Smooth muscle cell (in vitro differentiated cells): ENCODE results near the gene CNTROB. TPM values are rescaled to one million over a fixed set of nuclear protein-coding genes. Genes with fewer than 3 reads are reported as not detected.

Experiments used
- DNase-seq: peaks from one replicate; lab custom pipeline; 2025; ENCODE audit not compliant: unreplicated experiment; lab: John Stamatoyannopoulos, UW
- H2AFZ ChIP-seq: fragments of 200-600 bp; sonication (generic); 2 replicates; pipeline ENCODE4 v1.6.0; 2016; ENCODE audit warnings: antibody characterized with exemption, low read depth, mild to moderate bottlenecking
- H3F3A ChIP-seq: fragments of 200-600 bp; sonication (generic); 2 replicates; pipeline ENCODE4 v1.6.0; 2017; ENCODE audit warnings: antibody characterized with exemption, low read depth
- H3K27ac ChIP-seq: fragments of 200-600 bp; sonication (generic); 2 replicates; pipeline ENCODE4 v1.5.1; 2016; ENCODE audit warnings: low read depth, mild to moderate bottlenecking
- H3K27me3 ChIP-seq: fragments of 200-600 bp; sonication (generic); 2 replicates; pipeline ENCODE4 v1.6.1; 2016; ENCODE audit warnings: low read depth, mild to moderate bottlenecking
- H3K36me3 ChIP-seq: fragments of 200-600 bp; sonication (generic); 2 replicates; pipeline ENCODE4 v1.5.1; 2016; ENCODE audit warnings: low read depth
- H3K4me1 ChIP-seq: fragments of 200-600 bp; sonication (generic); 2 replicates; pipeline ENCODE4 v1.5.1; 2016; ENCODE audit warnings: low read depth
- H3K4me2 ChIP-seq: fragments of 200-600 bp; sonication (generic); 2 replicates; pipeline ENCODE4 v1.6.0; 2016; ENCODE audit warnings: mild to moderate bottlenecking
- H3K4me3 ChIP-seq: fragments of 200-600 bp; sonication (generic); 2 replicates; pipeline ENCODE4 v1.5.1; 2016; ENCODE audit warnings: mild to moderate bottlenecking
- H3K79me2 ChIP-seq: fragments of 200-600 bp; sonication (generic); 2 replicates; pipeline ENCODE4 v1.6.0; 2016; ENCODE audit warnings: low read depth, mild to moderate bottlenecking
- H3K9ac ChIP-seq: fragments of 200-600 bp; sonication (generic); 2 replicates; pipeline ENCODE4 v1.6.0; 2016; ENCODE audit warnings: low read depth
- H3K9me3 ChIP-seq: fragments of 200-600 bp; sonication (generic); replicated peaks from 2 replicates; pipeline ENCODE4 v1.5.1; 2016; ENCODE audit warnings: low read depth
- H4K20me1 ChIP-seq: fragments of 200-600 bp; sonication (generic); 2 replicates; pipeline ENCODE4 v1.6.0; 2016; ENCODE audit warnings: low read depth
- WGBS: methylation state at CpG from one replicate; pipeline ENCODE4 v1.1.7; 2016; ENCODE audit warnings: low lambda C conversion rate; 5-methylcytosine and 5-hydroxymethylcytosine counted together
- polyA plus RNA-seq: library from polyadenylated mRNA; unstranded; fragments of >200 nt; fragmentation: Nextera tagmentation; extraction: Ambion mirVana; gene quantifications from 2 replicates; pipeline ENCODE4 v1.2.1, GENCODE V29; 2016
- small RNA-seq: library from RNA; depleted of rRNA; stranded (forward); fragments of <200 nt; gene quantifications from one replicate; pipeline ENCODE3, GENCODE V24; 2014
- total RNA-seq: library from RNA; depleted of rRNA; stranded (reverse); fragments of >200 nt; gene quantifications from 2 replicates; pipeline ENCODE4 v1.2.3, GENCODE V29; 2014
- TF ChIP-seq, protein P1 (sequence below): fragments of 200-600 bp; sonication (generic); IDR thresholded peaks from 2 replicates; pipeline ENCODE4 v1.5.1; 2017; ENCODE audit warnings: borderline replicate concordance, mild to moderate bottlenecking, antibody characterized with exemption; ENCODE audit not compliant: insufficient read depth, poor library complexity, severe bottlenecking

CNTROB gene
- total and polyA plus RNA-seq, 2 experiments from 2014 or later = 11.1 to 20.6 TPM

DNA sequence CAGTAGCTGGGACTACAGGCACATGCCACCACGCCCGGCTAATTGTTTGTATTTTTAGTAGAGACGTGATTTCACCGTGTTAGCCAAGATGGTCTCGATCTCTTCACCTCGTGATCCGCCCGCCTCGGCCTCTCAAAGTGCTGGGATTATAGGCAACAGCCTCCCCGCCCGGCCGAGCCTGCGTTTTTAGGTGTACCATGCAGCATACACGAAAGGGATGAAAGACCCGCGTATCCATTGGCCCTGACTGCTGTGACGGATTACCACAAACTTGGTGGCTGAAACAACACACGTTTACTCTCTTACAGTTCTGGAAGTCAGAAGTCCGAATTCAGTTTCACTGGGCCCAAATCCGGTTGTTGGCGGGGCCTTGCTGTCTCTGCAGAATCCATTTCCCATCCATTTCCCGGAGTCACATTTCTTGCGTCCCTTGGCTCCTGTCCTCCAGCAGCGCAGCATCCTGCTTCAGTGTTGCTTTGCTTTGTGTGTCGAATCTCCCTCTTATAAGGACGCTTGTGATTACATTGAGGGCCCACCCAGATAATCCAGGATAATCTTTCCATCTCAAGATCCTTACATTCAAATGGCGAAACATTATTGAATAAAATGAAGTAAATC, 62.1 kb downstream of the CNTROB start:
- no peak overlapping the region for H2AFZ ChIP-seq
- H3K9me3 ChIP-seq = no peaks in the 10 kb centered on the region
- no peak overlapping the region for H3K27ac ChIP-seq
- no peaks in the 10 kb centered on the region for H3K4me1 ChIP-seq
- H3K4me2 ChIP-seq = no peak overlapping the region
- H4K20me1 ChIP-seq = no peaks in the 10 kb centered on the region
- peaks cover 7% of the 10 kb centered on the region for H3K27me3 ChIP-seq
- no peaks in the 10 kb centered on the region for H3F3A ChIP-seq
- DNase-seq = no peak
- no peak overlapping the region for H3K4me3 ChIP-seq
- TF ChIP-seq, protein P1, sequence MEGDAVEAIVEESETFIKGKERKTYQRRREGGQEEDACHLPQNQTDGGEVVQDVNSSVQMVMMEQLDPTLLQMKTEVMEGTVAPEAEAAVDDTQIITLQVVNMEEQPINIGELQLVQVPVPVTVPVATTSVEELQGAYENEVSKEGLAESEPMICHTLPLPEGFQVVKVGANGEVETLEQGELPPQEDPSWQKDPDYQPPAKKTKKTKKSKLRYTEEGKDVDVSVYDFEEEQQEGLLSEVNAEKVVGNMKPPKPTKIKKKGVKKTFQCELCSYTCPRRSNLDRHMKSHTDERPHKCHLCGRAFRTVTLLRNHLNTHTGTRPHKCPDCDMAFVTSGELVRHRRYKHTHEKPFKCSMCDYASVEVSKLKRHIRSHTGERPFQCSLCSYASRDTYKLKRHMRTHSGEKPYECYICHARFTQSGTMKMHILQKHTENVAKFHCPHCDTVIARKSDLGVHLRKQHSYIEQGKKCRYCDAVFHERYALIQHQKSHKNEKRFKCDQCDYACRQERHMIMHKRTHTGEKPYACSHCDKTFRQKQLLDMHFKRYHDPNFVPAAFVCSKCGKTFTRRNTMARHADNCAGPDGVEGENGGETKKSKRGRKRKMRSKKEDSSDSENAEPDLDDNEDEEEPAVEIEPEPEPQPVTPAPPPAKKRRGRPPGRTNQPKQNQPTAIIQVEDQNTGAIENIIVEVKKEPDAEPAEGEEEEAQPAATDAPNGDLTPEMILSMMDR = no peak
- 90% methylated on average over 27 of the region's 27 CpGs for WGBS
- H3K79me2 ChIP-seq = no peaks in the 10 kb centered on the region
- no peak overlapping the region for H3K9ac ChIP-seq
- no peaks in the 10 kb centered on the region for H3K36me3 ChIP-seq

DNA sequence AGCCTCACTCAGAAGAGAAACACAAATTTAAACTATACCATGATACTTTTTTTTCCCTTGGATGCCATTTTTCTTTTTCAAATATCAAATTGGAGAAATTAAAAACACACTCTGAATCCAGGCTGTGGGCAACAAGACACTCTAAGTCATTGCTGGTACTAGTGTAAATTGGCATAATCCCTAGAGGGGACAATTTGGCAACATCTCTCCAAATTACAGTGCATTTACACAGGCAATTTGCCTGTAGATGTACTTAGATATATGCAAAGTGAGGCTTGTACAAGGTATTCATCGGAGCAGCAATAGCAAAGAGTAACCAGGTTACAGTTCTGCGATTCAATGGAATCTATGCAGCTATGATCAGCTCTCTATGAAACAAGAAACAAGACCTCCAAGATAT, 63.7 kb downstream of the CNTROB start:
- no peaks in the 10 kb centered on the region for H3K4me1 ChIP-seq
- no peaks in the 10 kb centered on the region for H4K20me1 ChIP-seq
- H3K9ac ChIP-seq = no peak overlapping the region
- H3K9me3 ChIP-seq = no peaks in the 10 kb centered on the region
- 98% methylated on average over 2 of the region's 2 CpGs for WGBS
- H3K4me2 ChIP-seq = no peak overlapping the region
- TF ChIP-seq, protein P1 = no peak
- H3K36me3 ChIP-seq = no peaks in the 10 kb centered on the region
- no peaks in the 10 kb centered on the region for H3K79me2 ChIP-seq
- H3F3A ChIP-seq = no peaks in the 10 kb centered on the region
- no peak for DNase-seq
- peaks cover 22% of the 10 kb centered on the region for H3K27me3 ChIP-seq
- no peak overlapping the region for H3K4me3 ChIP-seq
- no peak overlapping the region for H3K27ac ChIP-seq
- no peak overlapping the region for H2AFZ ChIP-seq

GRCh38 chr17:7997186-7997585, 65.2 kb downstream of the CNTROB start:
- 42% methylated on average over 5 of the region's 5 CpGs for WGBS
- Histone ChIP-seq H3K4me3 (no peak overlapping the region), H3K4me2 (no peak overlapping the region), H4K20me1 (no peaks in the 10 kb centered on the region), H3K36me3 (no peaks in the 10 kb centered on the region), H2AFZ (no peak overlapping the region), H3K4me1 (no peaks in the 10 kb centered on the region), H3K27ac (no peak overlapping the region), H3K9ac (no peak overlapping the region), H3K79me2 (no peaks in the 10 kb centered on the region), H3K9me3 (no peaks in the 10 kb centered on the region), H3K27me3 (peaks cover 36% of the 10 kb centered on the region), H3F3A (no peaks in the 10 kb centered on the region)
- no peak for DNase-seq
- TF ChIP-seq, protein P1 = peak; percentile 9

Small RNAs within 50 kb of the gene (small RNA-seq; reads per million reads assigned to genes)
- gene SCARNA21 = 156 reads per million, percentile 99 among the genes with 10 or more reads in this experiment

Other genes with a start within 250 kb of the CNTROB start
- gene TP53, start 244.7 kb upstream of the CNTROB start, total RNA-seq = 25.4 and 55.1 TPM in 2 replicates
- 21.1 and 27.6 TPM in 2 replicates for gene TP53, start 244.7 kb upstream of the CNTROB start, polyA plus RNA-seq
- gene WRAP53, start 243.7 kb upstream of the CNTROB start, total RNA-seq = 8.2 and 8.9 TPM in 2 replicates
- gene WRAP53, start 243.7 kb upstream of the CNTROB start, polyA plus RNA-seq = 17.1 and 18.9 TPM in 2 replicates
- gene EFNB3, start 227.0 kb upstream of the CNTROB start, total RNA-seq = 4.8 and 8.1 TPM in 2 replicates
- gene EFNB3, start 227.0 kb upstream of the CNTROB start, polyA plus RNA-seq = 6.2 and 6.7 TPM in 2 replicates
- gene DNAH2, start 214.5 kb upstream of the CNTROB start, total RNA-seq = 0.49 TPM in 1 of 2 replicates, not detected in the other
- gene DNAH2, start 214.5 kb upstream of the CNTROB start, polyA plus RNA-seq = not detected in 2 replicates
- 4.3 and 9.1 TPM in 2 replicates for gene KDM6B, start 98.0 kb upstream of the CNTROB start, total RNA-seq
- 5.8 and 11.1 TPM in 2 replicates for gene KDM6B, start 98.0 kb upstream of the CNTROB start, polyA plus RNA-seq
- 5.1 and 8.6 TPM in 2 replicates for gene TMEM88, start 77.1 kb upstream of the CNTROB start, total RNA-seq
- gene TMEM88, start 77.1 kb upstream of the CNTROB start, polyA plus RNA-seq = 12.7 and 16.1 TPM in 2 replicates
- 30.6 and 76.4 TPM in 2 replicates for gene NAA38, start 74.6 kb upstream of the CNTROB start, total RNA-seq
- 86.1 and 99.4 TPM in 2 replicates for gene NAA38, start 74.6 kb upstream of the CNTROB start, polyA plus RNA-seq
- 8.6 and 9.3 TPM in 2 replicates for gene CYB5D1, start 74.2 kb upstream of the CNTROB start, total RNA-seq
- gene CYB5D1, start 74.2 kb upstream of the CNTROB start, polyA plus RNA-seq = 6.6 and 7.9 TPM in 2 replicates
- gene CHD3, start 43.4 kb upstream of the CNTROB start, total RNA-seq = 28.5 and 34.9 TPM in 2 replicates
- 16.3 and 23.5 TPM in 2 replicates for gene CHD3, start 43.4 kb upstream of the CNTROB start, polyA plus RNA-seq
- 3.4 and 5.4 TPM in 2 replicates for gene RNF227, start 15.9 kb upstream of the CNTROB start, total RNA-seq
- 3.5 and 5.1 TPM in 2 replicates for gene RNF227, start 15.9 kb upstream of the CNTROB start, polyA plus RNA-seq
- 4.6 and 8.7 TPM in 2 replicates for gene KCNAB3, start 2.4 kb upstream of the CNTROB start, total RNA-seq
- 4.4 and 5.3 TPM in 2 replicates for gene KCNAB3, start 2.4 kb upstream of the CNTROB start, polyA plus RNA-seq
- gene TRAPPC1, start 260 bp upstream of the CNTROB start, total RNA-seq = 53.6 and 56.2 TPM in 2 replicates
- gene TRAPPC1, start 260 bp upstream of the CNTROB start, polyA plus RNA-seq = 364 and 392 TPM in 2 replicates
- 0.09 TPM in 1 of 2 replicates, not detected in the other for gene GUCY2D, start 70.4 kb downstream of the CNTROB start, total RNA-seq
- gene GUCY2D, start 70.4 kb downstream of the CNTROB start, polyA plus RNA-seq = 0.30 and 0.57 TPM in 2 replicates
- 0.18 and 0.27 TPM in 2 replicates for gene ALOX15B, start 106.9 kb downstream of the CNTROB start, total RNA-seq
- 0.69 and 1.1 TPM in 2 replicates for gene ALOX15B, start 106.9 kb downstream of the CNTROB start, polyA plus RNA-seq
- gene ALOX12B, start 155.5 kb downstream of the CNTROB start, total RNA-seq = 4.7 and 4.9 TPM in 2 replicates
- 3.0 and 3.7 TPM in 2 replicates for gene ALOX12B, start 155.5 kb downstream of the CNTROB start, polyA plus RNA-seq
- 1.1 and 1.7 TPM in 2 replicates for gene ALOXE3, start 186.3 kb downstream of the CNTROB start, total RNA-seq
- gene ALOXE3, start 186.3 kb downstream of the CNTROB start, polyA plus RNA-seq = 0.25 and 2.3 TPM in 2 replicates
- gene HES7, start 191.9 kb downstream of the CNTROB start, total RNA-seq = not detected in 2 replicates
- not detected in 2 replicates for gene HES7, start 191.9 kb downstream of the CNTROB start, polyA plus RNA-seq
- gene PER1, start 220.2 kb downstream of the CNTROB start, total RNA-seq = 25.8 and 29.0 TPM in 2 replicates
- 55.2 and 85.9 TPM in 2 replicates for gene PER1, start 220.2 kb downstream of the CNTROB start, polyA plus RNA-seq
- 5.7 and 8.1 TPM in 2 replicates for gene VAMP2, start 230.7 kb downstream of the CNTROB start, total RNA-seq
- 20.1 and 28.9 TPM in 2 replicates for gene VAMP2, start 230.7 kb downstream of the CNTROB start, polyA plus RNA-seq
- 66.7 and 88.4 TPM in 2 replicates for gene TMEM107, start 244.2 kb downstream of the CNTROB start, total RNA-seq
- gene TMEM107, start 244.2 kb downstream of the CNTROB start, polyA plus RNA-seq = 36.0 and 36.5 TPM in 2 replicates